Astrocyte of the spinal cord (primary cell): ENCODE results near the gene MAGI1.
"Not testable (repeated sequence)": the region's sequence is repeated elsewhere in the genome, so short reads cannot be mapped to it uniquely, and the experiment has no call there.

ENCODE experiments used
- DNase-seq: peaks from one replicate; pipeline ENCODE4 v3.0.0; 2011; ENCODE audit warnings: low read depth, low spot score
- H3K4me3 ChIP-seq: 2 replicates; pipeline ENCODE4 v1.5.1; 2011; ENCODE audit warnings: low read depth, mild to moderate bottlenecking, low read length, moderate library complexity
- CTCF ChIP-seq: IDR thresholded peaks from 2 replicates; pipeline ENCODE4 v1.5.1; 2012; ENCODE audit warnings: low read depth, mild to moderate bottlenecking, low read length, inconsistent platforms
- in situ Hi-C: cut with HindIII; loops from 2 replicates; pipeline ENCODE4 v1.10.0; 2017; ENCODE audit warnings: low sequenced_read_pairs

MAGI1 gene

GRCh38 chr3:66035763-66036477 is 2.8 kb downstream of the MAGI1 start:
- DNase-seq = peak; percentile 15
- in situ Hi-C loops = no loop called here
- no peak for TF ChIP-seq CTCF
- no peak overlapping the region for H3K4me3 ChIP-seq

- TF ChIP-seq CTCF = no peak
- H3K4me3 ChIP-seq = no peak overlapping the region
- DNase-seq = no peak
- in situ Hi-C loops = no loop called here
Observed at GRCh38 chr3:66033241-66034138, 5.2 kb downstream of the MAGI1 start.

- no peak overlapping the region for H3K4me3 ChIP-seq
- no peak for DNase-seq
- in situ Hi-C loops = no loop called here
- no peak for TF ChIP-seq CTCF
Observed at GRCh38 chr3:66031102-66031698, 7.5 kb downstream of the MAGI1 start.

GRCh38 chr3:66029443-66029842 is 9.3 kb downstream of the MAGI1 start:
- no peak for DNase-seq

GRCh38 chr3:66029014-66029413 is 9.7 kb downstream of the MAGI1 start:
- in situ Hi-C loops = no loop called here
- TF ChIP-seq CTCF = no peak
- no peak overlapping the region for H3K4me3 ChIP-seq

More at GRCh38 chr3:66029443-66029842, 9.3 kb downstream of the MAGI1 start:
- TF ChIP-seq CTCF = no peak
- H3K4me3 ChIP-seq = no peak overlapping the region
- in situ Hi-C loops = no loop called here

GRCh38 chr3:66028457-66028856 is 10.3 kb downstream of the MAGI1 start:
- no peak for DNase-seq
- H3K4me3 ChIP-seq = no peak overlapping the region
- in situ Hi-C loops = no loop called here
- TF ChIP-seq CTCF = no peak

More at GRCh38 chr3:66029014-66029413, 9.7 kb downstream of the MAGI1 start:
- DNase-seq = no peak

- in situ Hi-C loops = not testable (repeated sequence)
Observed at GRCh38 chr3:66027099-66027498, 11.6 kb downstream of the MAGI1 start.

More at GRCh38 chr3:66027099-66027498, 11.6 kb downstream of the MAGI1 start:
- H3K4me3 ChIP-seq, DNase-seq: not testable (repeated sequence)
